HL-60/S4 (cell line): ENCODE data around the gene CADPS.

ENCODE experiments used
- in situ Hi-C: fragments of 300-500 bp; cut with MboI; formaldehyde crosslinking; loops from 2 replicates; pipeline ENCODE4 v1.14.3; 2022; ENCODE audit warnings: low sequenced_read_pairs

CADPS gene

GRCh38 chr3:62873761-62874710 lies 1.2 kb downstream of the CADPS start:
- in situ Hi-C loops = no loop called here

DNA sequence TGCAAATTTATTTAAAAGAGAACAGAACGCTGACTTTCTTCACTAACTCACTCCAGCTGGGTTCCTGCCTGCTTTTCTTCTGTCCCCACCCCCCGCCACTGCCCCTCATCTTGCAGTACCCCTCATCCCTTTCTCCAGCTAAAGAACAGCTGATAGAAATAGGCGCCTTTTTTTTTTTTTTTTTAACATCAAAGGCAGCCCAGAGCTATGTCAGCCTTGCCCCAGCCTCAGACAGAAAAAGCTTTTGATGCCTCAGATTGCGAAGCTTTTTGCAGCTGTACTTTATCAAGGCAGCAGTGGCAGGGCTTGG lies 1.8 kb downstream of the CADPS start:
- in situ Hi-C loops = no loop called here

DNA sequence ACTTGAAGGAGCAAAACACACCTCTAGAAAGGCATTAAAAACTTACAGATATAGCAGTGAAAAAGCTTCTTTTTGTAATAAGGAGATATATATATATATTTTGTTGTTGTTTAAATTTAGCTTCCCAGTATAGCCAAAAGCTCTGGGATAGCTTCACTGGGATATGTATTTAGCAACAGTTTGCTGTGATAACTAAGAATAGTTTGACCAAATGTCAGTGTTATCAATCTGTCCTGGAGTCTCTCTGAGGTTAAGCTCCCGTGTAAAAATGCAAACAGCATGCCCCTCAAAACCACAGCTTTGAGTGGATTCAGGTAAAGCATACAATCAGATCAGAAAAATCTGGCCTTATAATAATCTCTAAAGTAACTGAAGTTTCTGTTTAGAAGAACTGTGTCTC lies 2.9 kb downstream of the CADPS start:
- in situ Hi-C loops = no loop called here

DNA sequence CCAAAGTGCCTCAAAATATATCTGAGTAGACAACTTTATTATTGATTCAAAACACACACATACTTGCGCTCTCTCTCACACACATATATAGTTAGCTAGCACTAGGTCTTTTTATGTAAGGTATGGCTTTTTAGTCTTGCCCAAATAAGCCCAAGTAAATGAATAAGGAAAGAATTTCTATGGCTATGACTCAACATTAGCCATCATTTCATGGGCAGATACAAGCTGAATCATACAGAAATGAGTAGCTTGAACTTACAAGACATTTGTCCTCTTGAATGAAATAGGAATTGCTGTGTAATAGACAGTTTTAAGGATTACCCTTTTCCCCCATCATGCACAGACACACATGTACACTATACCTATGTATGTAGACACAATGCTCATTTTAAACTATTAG lies 4.9 kb downstream of the CADPS start:
- in situ Hi-C loops = no loop called here

DNA sequence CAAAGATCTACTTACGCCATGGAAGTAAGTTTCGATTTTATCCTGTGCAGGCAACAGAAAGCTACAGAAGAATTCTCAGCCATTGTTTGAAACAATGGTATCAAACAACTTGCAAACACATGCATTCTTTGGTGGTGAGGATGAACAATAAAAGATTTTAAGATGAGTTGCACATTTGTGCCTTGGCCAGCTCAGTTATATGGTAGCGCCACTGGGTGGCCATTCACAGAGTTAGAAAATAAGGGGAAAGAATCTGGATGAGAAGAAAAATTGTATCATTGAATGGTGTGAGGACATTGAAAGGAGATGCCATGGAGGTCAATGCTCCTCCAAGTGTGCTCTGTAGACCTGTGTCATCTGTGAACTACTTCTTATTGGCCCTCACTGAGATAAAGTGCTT lies 11.6 kb downstream of the CADPS start:
- in situ Hi-C loops = no loop called here

DNA sequence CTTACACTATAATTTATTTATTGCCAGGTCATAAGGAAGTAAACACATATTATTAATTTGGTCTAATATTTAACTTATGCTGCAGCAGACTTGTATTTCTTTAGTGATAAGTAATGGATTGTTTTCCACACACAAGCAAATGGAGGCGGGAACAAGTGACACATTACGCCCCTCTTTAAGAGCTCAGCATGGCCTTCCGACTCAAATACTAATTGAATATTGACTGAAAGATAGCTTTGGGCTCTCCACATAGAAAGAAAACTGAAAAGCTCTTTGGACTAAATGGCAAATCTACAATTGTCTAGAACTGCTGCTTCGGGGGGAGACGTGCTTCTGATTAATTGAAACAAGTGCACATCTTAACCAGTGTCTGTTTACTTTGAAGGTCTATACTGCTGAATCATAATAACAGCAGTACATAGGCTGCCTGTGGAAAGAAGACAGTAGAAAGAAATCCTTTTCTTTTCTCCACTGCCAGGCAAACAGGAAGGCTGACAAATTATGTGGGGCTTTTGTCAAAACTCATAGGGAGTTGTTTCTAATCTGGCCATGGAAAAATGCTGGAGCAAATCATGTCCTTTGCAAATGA lies 15.9 kb downstream of the CADPS start:
- in situ Hi-C loops = no loop called here

- in situ Hi-C loops = no loop called here
These were observed 29.2 kb downstream of the CADPS start for GRCh38 chr3:62845996-62846395.

DNA sequence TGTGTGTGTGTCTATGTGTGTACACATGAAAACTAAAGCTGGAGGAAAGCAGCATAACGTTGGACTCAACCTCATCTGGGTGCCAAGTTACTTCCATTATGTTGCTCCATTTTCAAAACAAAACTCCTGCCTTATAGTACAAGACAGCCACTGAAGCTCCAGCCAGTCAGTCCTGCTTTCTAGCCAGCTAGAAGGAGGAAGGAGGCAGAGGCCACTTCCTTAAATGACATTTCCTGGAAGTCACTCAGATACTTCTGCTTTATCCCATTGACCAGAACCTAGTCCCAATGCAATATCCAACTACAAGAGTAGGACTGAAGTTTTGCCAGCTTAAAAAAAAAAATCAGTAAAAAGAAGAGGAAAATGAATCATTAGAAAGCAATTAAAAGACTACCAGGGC lies 31.7 kb downstream of the CADPS start:
- in situ Hi-C loops = no loop called here

DNA sequence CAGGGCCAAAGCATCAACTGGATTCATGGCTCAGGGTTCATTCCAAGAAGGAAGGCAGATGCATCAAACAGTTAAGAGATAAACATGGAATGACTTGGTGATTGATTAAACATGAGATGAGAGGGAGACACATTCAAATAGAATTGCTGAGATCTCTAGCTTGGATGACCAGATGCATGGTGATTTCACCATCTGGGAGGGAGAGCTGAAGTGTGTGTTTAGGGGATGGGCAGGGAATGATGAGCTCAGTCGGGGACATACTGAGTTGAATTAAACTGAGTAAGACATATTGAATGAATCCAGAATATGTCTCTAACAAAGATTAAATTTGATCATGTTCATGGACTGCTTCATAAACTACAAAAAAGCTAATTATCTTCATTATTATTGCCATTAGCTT lies 35.5 kb downstream of the CADPS start:
- in situ Hi-C loops = no loop called here

DNA sequence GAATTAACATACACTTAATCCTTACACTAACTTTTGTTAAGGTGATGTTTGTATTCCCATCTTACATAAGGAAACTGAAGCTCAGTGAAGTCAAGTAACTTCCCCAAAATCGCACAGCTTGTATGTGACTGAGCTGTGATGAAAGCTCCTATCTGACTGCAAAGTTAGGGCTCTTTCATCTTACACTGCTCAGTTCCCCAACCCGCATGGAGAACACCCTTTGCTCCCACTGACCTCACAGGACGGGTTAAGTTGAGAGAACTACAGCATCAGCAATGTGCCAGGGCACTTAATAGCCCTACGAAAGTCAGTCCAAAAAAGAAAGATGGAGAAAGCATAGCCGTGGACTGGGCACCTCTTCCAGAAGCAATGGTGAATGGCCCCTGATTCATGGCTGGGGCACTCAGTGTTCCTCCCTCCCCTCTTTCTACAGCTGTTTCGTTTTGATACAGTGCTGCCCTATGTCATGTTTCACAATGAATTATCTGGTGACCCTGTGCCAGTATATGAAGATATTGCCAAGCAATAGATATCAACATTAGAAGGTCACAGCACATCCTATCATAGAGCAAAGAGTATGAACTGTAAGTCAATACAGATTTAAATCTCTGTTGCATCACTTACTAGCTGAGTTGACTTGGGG lies 38.0 kb downstream of the CADPS start:
- in situ Hi-C loops = no loop called here

DNA sequence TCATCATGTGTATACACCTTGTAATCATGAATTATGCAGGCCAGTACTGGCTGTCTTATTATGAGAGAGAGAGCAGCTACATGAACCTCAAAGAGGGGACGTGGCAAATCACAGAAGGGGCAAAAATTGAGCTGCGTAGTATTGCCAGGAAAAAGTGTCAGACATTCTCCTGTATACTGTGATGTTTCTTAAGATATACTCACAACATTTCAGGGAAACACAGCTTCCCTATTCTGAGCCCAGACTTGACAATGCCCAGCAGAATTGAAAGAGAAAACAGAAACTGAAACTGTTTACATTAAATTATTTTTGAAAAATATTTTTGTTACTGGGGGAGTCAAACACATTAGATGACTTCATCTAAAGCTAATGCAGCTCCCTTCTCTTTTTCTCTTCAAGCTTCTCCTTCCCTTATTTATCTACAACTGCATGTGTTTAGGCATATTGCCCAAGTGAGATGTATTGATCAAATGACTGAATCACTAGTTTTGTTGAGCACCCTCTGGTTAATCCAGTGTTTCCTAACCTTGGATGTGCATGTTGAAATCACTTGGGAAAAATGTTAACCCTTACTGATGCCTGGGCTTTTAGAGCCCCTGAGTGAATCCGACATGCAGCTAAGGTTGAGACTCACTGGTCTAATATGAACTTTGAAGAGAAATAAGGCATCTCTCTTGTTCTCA lies 39.5 kb downstream of the CADPS start:
- in situ Hi-C loops = no loop called here

- in situ Hi-C loops = no loop called here
These were observed 41.7 kb downstream of the CADPS start for GRCh38 chr3:62833538-62833937.

DNA sequence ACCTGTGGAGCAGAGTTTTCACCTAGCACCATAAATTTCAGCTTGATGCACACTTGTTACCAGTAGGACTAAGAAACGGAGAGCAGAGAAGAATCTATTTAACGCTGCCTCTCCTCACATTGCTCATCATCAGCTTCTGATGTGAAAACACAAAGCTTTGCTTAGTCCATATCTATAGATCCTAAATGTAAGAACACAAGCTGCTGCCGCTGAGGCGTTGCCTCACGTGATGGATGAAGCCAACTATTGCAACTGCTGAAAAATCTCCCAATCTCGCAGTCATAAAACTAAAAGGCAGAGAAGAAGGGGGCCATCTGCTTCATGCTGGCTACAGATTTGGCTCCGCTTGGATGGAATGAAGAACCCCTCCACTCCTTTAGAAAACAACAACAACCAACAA lies 42.7 kb downstream of the CADPS start:
- in situ Hi-C loops = no loop called here

- in situ Hi-C loops = no loop called here
These were observed 44.4 kb downstream of the CADPS start for GRCh38 chr3:62830727-62831322.

DNA sequence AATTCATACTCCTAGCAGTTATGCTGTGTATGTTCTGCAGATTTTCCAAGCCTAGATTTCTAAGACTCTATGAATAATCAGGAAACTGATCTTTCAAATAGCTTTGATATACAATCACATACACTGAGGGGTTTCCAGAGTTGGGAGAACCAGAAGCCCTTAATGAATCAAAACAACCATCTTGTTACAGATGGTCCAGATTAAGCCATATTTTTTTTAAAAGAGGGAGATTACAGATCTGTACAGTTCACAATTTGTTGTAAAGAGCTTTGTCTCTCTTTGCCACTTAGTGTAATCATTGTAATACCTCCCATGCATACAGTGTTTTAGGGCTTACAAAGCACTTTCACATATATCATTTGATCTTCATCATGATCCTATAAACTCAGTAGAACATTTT lies 47.7 kb downstream of the CADPS start:
- in situ Hi-C loops = no loop called here

- in situ Hi-C loops = no loop called here
These were observed 50.1 kb downstream of the CADPS start for GRCh38 chr3:62824965-62825592.

DNA sequence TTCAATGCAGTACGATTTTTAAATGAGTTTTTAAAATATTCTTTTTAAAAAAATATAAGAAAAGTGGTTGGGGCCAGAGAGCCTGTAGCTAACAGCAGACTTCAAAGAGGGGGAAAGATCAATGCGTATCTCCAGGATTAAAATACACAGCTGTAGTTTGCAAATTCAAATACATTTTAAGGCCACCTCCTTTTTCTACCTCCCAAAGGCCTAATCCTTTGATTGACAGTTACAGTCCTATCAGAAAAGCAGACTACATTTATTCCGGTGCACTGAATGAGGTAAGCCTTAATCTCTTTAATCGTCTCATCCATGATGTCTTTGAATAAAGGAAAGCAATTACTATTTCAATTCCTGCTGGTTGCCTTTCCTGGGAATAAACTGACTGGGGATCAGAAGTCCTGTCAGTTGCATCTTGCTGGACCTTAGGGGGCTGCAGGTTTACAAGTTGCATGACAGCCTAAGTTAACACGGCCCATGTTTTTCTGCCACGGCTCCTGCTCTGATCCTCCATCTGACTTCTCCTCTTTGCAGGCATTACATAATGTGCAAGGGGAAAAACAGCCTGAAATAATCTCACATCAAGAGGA lies 51.7 kb downstream of the CADPS start:
- in situ Hi-C loops = no loop called here

- in situ Hi-C loops = no loop called here
These were observed 52.3 kb downstream of the CADPS start for GRCh38 chr3:62822905-62823304.

DNA sequence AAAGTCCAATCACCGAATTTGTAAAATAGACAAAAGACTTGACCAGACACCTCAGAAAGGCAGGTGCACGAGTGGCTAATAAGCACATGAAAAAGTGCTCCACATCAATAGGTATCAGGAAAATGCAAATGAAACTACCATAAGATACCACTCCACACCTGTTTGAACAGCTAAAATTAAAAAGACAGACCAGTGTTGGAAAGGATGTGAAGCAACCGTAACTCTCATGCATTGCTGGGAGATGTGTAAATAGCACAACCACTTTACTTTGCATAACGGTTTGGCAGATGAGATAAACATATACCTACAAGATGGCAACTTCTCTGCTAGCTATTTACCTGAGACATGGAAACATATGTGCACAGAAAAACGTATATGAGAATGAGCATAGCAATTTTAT lies 56.9 kb downstream of the CADPS start:
- in situ Hi-C loops = no loop called here

- in situ Hi-C loops = no loop called here
These were observed 57.5 kb downstream of the CADPS start for GRCh38 chr3:62817678-62818077.
